Neural progenitor cell (in vitro differentiated cells): Measurements from ENCODE around the gene AMBRA1. TPM values are rescaled to one million over a fixed set of nuclear protein-coding genes. Genes with fewer than 3 reads are reported as not detected.

Source experiments
- DNase-seq: peaks from one replicate; pipeline ENCODE4 v3.0.0-alpha.2; 2016; ENCODE audit warnings: low spot score
- H2AFZ ChIP-seq: fragments of 200-600 bp; sonication (generic); replicated peaks from 2 replicates; pipeline ENCODE4 v1.6.1; 2016; ENCODE audit warnings: antibody characterized with exemption
- H3F3A ChIP-seq: fragments of 200-600 bp; sonication (generic); 2 replicates; pipeline ENCODE4 v1.6.1; 2016; ENCODE audit warnings: antibody characterized with exemption, low read depth
- H3K27ac ChIP-seq: fragments of 200-600 bp; sonication (generic); 2 replicates; pipeline ENCODE4 v1.5.1; 2016; ENCODE audit warnings: mild to moderate bottlenecking
- H3K27me3 ChIP-seq: fragments of 200-600 bp; sonication (generic); 2 replicates; pipeline ENCODE4 v1.6.1; 2016; ENCODE audit warnings: mild to moderate bottlenecking, moderate library complexity
- H3K36me3 ChIP-seq: fragments of 200-600 bp; sonication (generic); 2 replicates; pipeline ENCODE4 v1.5.1; 2016
- H3K4me1 ChIP-seq: fragments of 200-600 bp; sonication (generic); 2 replicates; pipeline ENCODE4 v1.6.1; 2016; ENCODE audit warnings: mixed run types
- H3K4me2 ChIP-seq: fragments of 200-600 bp; sonication (generic); 2 replicates; pipeline ENCODE4 v1.6.1; 2016
- H3K4me3 ChIP-seq: fragments of 200-600 bp; sonication (generic); 2 replicates; pipeline ENCODE4 v1.5.1; 2016
- H3K79me2 ChIP-seq: fragments of 200-600 bp; sonication (generic); 2 replicates; pipeline ENCODE4 v1.6.1; 2016; ENCODE audit warnings: low read depth
- H3K9ac ChIP-seq: fragments of 200-600 bp; sonication (generic); 2 replicates; pipeline ENCODE4 v1.6.1; 2016
- H3K9me3 ChIP-seq: fragments of 200-600 bp; sonication (generic); 2 replicates; pipeline ENCODE4 v1.5.1; 2016; ENCODE audit warnings: low read depth
- H4K20me1 ChIP-seq: fragments of 200-600 bp; sonication (generic); 2 replicates; pipeline ENCODE4 v1.6.1; 2016; ENCODE audit warnings: low read depth
- H3K27ac Mint-ChIP-seq: 3 replicates; pipeline ENCODE4 v1.8.0; 2021; ENCODE audit warnings: mixed read lengths
- H3K27me3 Mint-ChIP-seq: 2 replicates; pipeline ENCODE4 v1.8.0; 2022; ENCODE audit warnings: low read depth, mild to moderate bottlenecking, inconsistent platforms, moderate library complexity, mixed read lengths; ENCODE audit not compliant: insufficient read depth
- H3K36me3 Mint-ChIP-seq: 3 replicates; pipeline ENCODE4 v1.8.0; 2021; ENCODE audit warnings: mixed read lengths
- H3K4me1 Mint-ChIP-seq: 3 replicates; pipeline ENCODE4 v1.8.0; 2021; ENCODE audit warnings: mixed read lengths
- H3K4me3 Mint-ChIP-seq: 3 replicates; pipeline ENCODE4 v1.8.0; 2021; ENCODE audit warnings: mild to moderate bottlenecking, moderate library complexity, mixed read lengths
- H3K9me3 Mint-ChIP-seq: 3 replicates; pipeline ENCODE4 v1.8.0; 2020; ENCODE audit warnings: mixed read lengths
- CTCF ChIP-seq: fragments of 200-600 bp; sonication (generic); IDR thresholded peaks from 2 replicates; pipeline ENCODE4 v1.5.1; 2017; ENCODE audit warnings: antibody characterized with exemption, mild to moderate bottlenecking
- EZH2 ChIP-seq: fragments of 200-600 bp; sonication (generic); IDR thresholded peaks from 2 replicates; pipeline ENCODE4 v1.6.1; 2017; ENCODE audit warnings: antibody characterized with exemption, mild to moderate bottlenecking, moderate library complexity
- EZH2phosphoT487 ChIP-seq: fragments of 200-600 bp; sonication (generic); IDR thresholded peaks from 2 replicates; pipeline ENCODE4 v1.6.1; 2017; ENCODE audit warnings: antibody characterized with exemption
- total RNA-seq: library from RNA; depleted of rRNA; stranded (reverse); fragments of >200 nt; gene quantifications from 2 replicates; pipeline ENCODE4 v1.2.3, GENCODE V29; 2015; ENCODE audit warnings: low replicate concordance

Gene AMBRA1
- total RNA-seq, 1 donor from 2014 or later = 20.7 TPM

GRCh38 chr11:46386005-46386578 lies 207.7 kb downstream of the AMBRA1 start:
- Mint-ChIP-seq H3K27ac (no peak overlapping the region), H3K36me3 (peaks cover 7% of the 10 kb centered on the region), H3K4me1 (peaks cover 42% of the 10 kb centered on the region), H3K9me3 (peaks cover 2% of the 10 kb centered on the region), H3K27me3 (peaks cover 43% of the 10 kb centered on the region), H3K4me3 (peak overlapping the region; percentile 22)
- H3K27ac ChIP-seq = no peak overlapping the region
- no peak overlapping the region for H3K4me2 ChIP-seq
- TF ChIP-seq EZH2 (no peak), EZH2phosphoT487 (no peak), CTCF (no peak)
- H3K9ac ChIP-seq = no peak overlapping the region
- no peaks in the 10 kb centered on the region for H3K9me3 ChIP-seq
- peaks cover 63% of the 10 kb centered on the region for H4K20me1 ChIP-seq
- H3K79me2 ChIP-seq = peaks cover 16% of the 10 kb centered on the region
- H3F3A ChIP-seq = peaks cover 22% of the 10 kb centered on the region
- H3K27me3 ChIP-seq = peaks cover 45% of the 10 kb centered on the region
- H2AFZ ChIP-seq = no peak overlapping the region
- DNase-seq = no peak
- H3K4me3 ChIP-seq = no peak overlapping the region
- no peaks in the 10 kb centered on the region for H3K36me3 ChIP-seq
- H3K4me1 ChIP-seq = peaks cover 33% of the 10 kb centered on the region

GRCh38 chr11:46385169-46386004 lies 208.4 kb downstream of the AMBRA1 start:
- Histone ChIP-seq H3K27ac (no peak overlapping the region), H3K4me3 (no peak overlapping the region), H3K4me2 (no peak overlapping the region), H3K27me3 (peaks cover 38% of the 10 kb centered on the region), H3K79me2 (peaks cover 16% of the 10 kb centered on the region), H3K9ac (no peak overlapping the region), H3K9me3 (no peaks in the 10 kb centered on the region), H3K36me3 (no peaks in the 10 kb centered on the region), H3F3A (peaks cover 29% of the 10 kb centered on the region), H3K4me1 (peaks cover 26% of the 10 kb centered on the region), H2AFZ (no peak overlapping the region), H4K20me1 (peaks cover 58% of the 10 kb centered on the region)
- Mint-ChIP-seq H3K27ac (no peak overlapping the region), H3K36me3 (peaks cover 7% of the 10 kb centered on the region), H3K27me3 (peaks cover 38% of the 10 kb centered on the region), H3K4me3 (peak overlapping the region; percentile 22), H3K4me1 (peaks cover 42% of the 10 kb centered on the region), H3K9me3 (peaks cover 2% of the 10 kb centered on the region)
- TF ChIP-seq CTCF (no peak), EZH2phosphoT487 (no peak), EZH2 (no peak)
- no peak for DNase-seq

- Mint-ChIP-seq H3K27me3 (peaks cover 30% of the 10 kb centered on the region), H3K27ac (no peak overlapping the region), H3K9me3 (peaks cover 2% of the 10 kb centered on the region), H3K36me3 (peaks cover 7% of the 10 kb centered on the region), H3K4me3 (peak overlapping the region; percentile 89), H3K4me1 (peaks cover 44% of the 10 kb centered on the region)
- Histone ChIP-seq H2AFZ (no peak overlapping the region), H3K79me2 (peaks cover 16% of the 10 kb centered on the region), H3K36me3 (no peaks in the 10 kb centered on the region), H3F3A (peaks cover 40% of the 10 kb centered on the region), H3K4me3 (no peak overlapping the region), H3K9me3 (no peaks in the 10 kb centered on the region), H3K27me3 (peaks cover 25% of the 10 kb centered on the region), H3K27ac (no peak overlapping the region), H4K20me1 (peaks cover 52% of the 10 kb centered on the region), H3K9ac (no peak overlapping the region), H3K4me2 (no peak overlapping the region), H3K4me1 (peaks cover 26% of the 10 kb centered on the region)
- TF ChIP-seq EZH2 = no peak
- no peak for TF ChIP-seq EZH2phosphoT487
- TF ChIP-seq CTCF = no peak
- no peak for DNase-seq
Observed at GRCh38 chr11:46383974-46384701, 209.7 kb downstream of the AMBRA1 start.
